WERI-Rb-1 (cell line): Measurements from ENCODE around the gene DGKD.

Experiments used
- DNase-seq: peaks from one replicate; pipeline ENCODE4 v3.0.0-alpha.2; 2020
- H3K27ac ChIP-seq: fragments of 250-450 bp; sonication (Bioruptor Pico); 2 replicates; pipeline ENCODE4 v1.5.1; 2020; ENCODE audit warnings: mild to moderate bottlenecking, moderate library complexity
- H3K27me3 ChIP-seq: fragments of 250-450 bp; sonication (Bioruptor Pico); 2 replicates; pipeline ENCODE4 v1.5.1; 2021; ENCODE audit warnings: mild to moderate bottlenecking, low read depth, moderate library complexity; ENCODE audit not compliant: insufficient read depth, severe bottlenecking
- H3K36me3 ChIP-seq: fragments of 250-450 bp; sonication (Bioruptor Pico); 2 replicates; pipeline ENCODE4 v1.5.1; 2020; ENCODE audit warnings: mild to moderate bottlenecking, moderate library complexity
- H3K4me3 ChIP-seq: 2 replicates; pipeline ENCODE4 v1.5.1; 2011; ENCODE audit warnings: low read depth, mild to moderate bottlenecking, control low read depth, low read length
- H3K9me3 ChIP-seq: fragments of 250-450 bp; sonication (Bioruptor Pico); 2 replicates; pipeline ENCODE4 v1.5.1; 2021; ENCODE audit warnings: mild to moderate bottlenecking, moderate library complexity; ENCODE audit not compliant: severe bottlenecking
- CTCF ChIP-seq: IDR thresholded peaks from 2 replicates; pipeline ENCODE4 v1.5.1; 2011; ENCODE audit warnings: low read depth, mild to moderate bottlenecking, control low read depth, inconsistent platforms, low read length

DGKD gene

GRCh38 chr2:233424154-233424951, 70.1 kb downstream of the DGKD start:
- Histone ChIP-seq H3K4me3 (no peak overlapping the region), H3K9me3 (no peaks in the 10 kb centered on the region), H3K36me3 (no peaks in the 10 kb centered on the region), H3K27ac (no peak overlapping the region), H3K27me3 (no peaks in the 10 kb centered on the region)
- TF ChIP-seq CTCF, result no peak
- no peak for DNase-seq

GRCh38 chr2:233426619-233427342, 72.5 kb downstream of the DGKD start:
- no peak for TF ChIP-seq CTCF
- H3K27me3 ChIP-seq, result no peaks in the 10 kb centered on the region
- no peaks in the 10 kb centered on the region for H3K36me3 ChIP-seq
- no peak for DNase-seq
- no peaks in the 10 kb centered on the region for H3K9me3 ChIP-seq
- no peak overlapping the region for H3K4me3 ChIP-seq
- no peak overlapping the region for H3K27ac ChIP-seq

- Histone ChIP-seq H3K4me3 (no peak overlapping the region), H3K27ac (no peak overlapping the region), H3K9me3 (no peaks in the 10 kb centered on the region), H3K36me3 (no peaks in the 10 kb centered on the region), H3K27me3 (no peaks in the 10 kb centered on the region)
- no peak for TF ChIP-seq CTCF
- DNase-seq, result no peak
These were observed 73.7 kb downstream of the DGKD start for GRCh38 chr2:233428008-233428407.

GRCh38 chr2:233428438-233428837, 74.1 kb downstream of the DGKD start:
- no peak for DNase-seq
- TF ChIP-seq CTCF, result no peak
- Histone ChIP-seq H3K9me3 (no peaks in the 10 kb centered on the region), H3K36me3 (no peaks in the 10 kb centered on the region), H3K4me3 (no peak overlapping the region), H3K27me3 (no peaks in the 10 kb centered on the region), H3K27ac (no peak overlapping the region)

- Histone ChIP-seq H3K27ac (no peak overlapping the region), H3K36me3 (no peaks in the 10 kb centered on the region), H3K4me3 (no peak overlapping the region), H3K9me3 (no peaks in the 10 kb centered on the region), H3K27me3 (no peaks in the 10 kb centered on the region)
- no peak for DNase-seq
- TF ChIP-seq CTCF, result no peak
These were observed 75.0 kb downstream of the DGKD start for GRCh38 chr2:233429175-233429897.
